ENCODE results near the gene ELMOD1.

DNA sequence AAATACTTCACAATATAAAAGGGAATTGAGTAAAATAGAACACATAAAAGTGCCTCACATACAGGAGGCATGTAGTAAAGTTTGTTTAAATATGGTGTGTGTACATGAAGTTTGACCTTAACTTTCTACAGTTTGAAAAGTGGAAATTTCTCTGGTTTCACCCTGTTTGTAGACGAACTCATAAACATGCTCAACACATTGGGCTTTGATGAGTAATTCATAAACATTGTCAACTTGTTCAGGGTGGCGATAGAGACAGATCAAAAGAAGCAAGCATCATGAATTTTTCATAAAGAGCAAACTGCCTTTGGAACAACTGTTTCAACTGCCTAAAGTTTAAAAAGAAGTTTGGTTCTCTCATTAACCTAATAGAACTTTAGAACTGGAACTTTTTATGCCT, 111.8 kb downstream of the ELMOD1 start:
- TF ChIP-seq POLR2A (IDR thresholded peaks at IDR 0.05): no peak
- TF ChIP-seq CTCF (IDR thresholded peaks at IDR 0.05): no peak

Measured in thyroid gland (tissue), 4 donors.